WTC11 (cell line): ENCODE data around the gene GHITM.
A peak's percentile ranks its signal among the peaks of the same experiment; 100 is the strongest.

Experiments
- CREM ChIP-seq: sonication (generic); formaldehyde crosslinking; IDR thresholded peaks from 2 replicates; pipeline ENCODE4 v1.8.1; 2022; ENCODE audit warnings: mild to moderate bottlenecking, missing genetic modification reagents, moderate library complexity
- ELF4 ChIP-seq: sonication (generic); formaldehyde crosslinking; IDR thresholded peaks from 2 replicates; pipeline ENCODE4 v1.8.1; 2022; ENCODE audit warnings: low read depth, mild to moderate bottlenecking, moderate library complexity, missing genetic modification reagents
- FOXJ3 ChIP-seq: sonication (generic); formaldehyde crosslinking; IDR thresholded peaks from 2 replicates; pipeline ENCODE4 v1.9.0; 2021; ENCODE audit warnings: missing genetic modification reagents, mild to moderate bottlenecking, borderline replicate concordance
- FOXK1 ChIP-seq: sonication (generic); formaldehyde crosslinking; IDR thresholded peaks from 2 replicates; pipeline ENCODE4 v1.8.0; 2022; ENCODE audit warnings: mild to moderate bottlenecking, moderate library complexity, missing genetic modification reagents
- NR1H2 ChIP-seq: sonication (generic); formaldehyde crosslinking; IDR thresholded peaks from 2 replicates; pipeline ENCODE4 v1.9.0; 2021; ENCODE audit warnings: mild to moderate bottlenecking, moderate library complexity, missing genetic modification reagents
- NR3C1 ChIP-seq: sonication (generic); formaldehyde crosslinking; conservative IDR thresholded peaks from 2 replicates; pipeline ENCODE4 v1.8.1; 2023; ENCODE audit warnings: low read depth, mild to moderate bottlenecking, missing genetic modification reagents
- SP1 ChIP-seq: sonication (generic); formaldehyde crosslinking; conservative IDR thresholded peaks from 2 replicates; pipeline ENCODE4 v1.8.1; 2022; ENCODE audit warnings: missing genetic modification reagents
- TCF7 ChIP-seq: sonication (generic); formaldehyde crosslinking; IDR thresholded peaks from 2 replicates; pipeline ENCODE4 v1.8.0; 2022; ENCODE audit warnings: mild to moderate bottlenecking, low read depth, missing genetic modification reagents, moderate library complexity
- TF ChIP-seq, protein P1 (sequence below): sonication (generic); formaldehyde crosslinking; IDR thresholded peaks from 2 replicates; pipeline ENCODE4 v1.8.1; 2023; ENCODE audit warnings: mild to moderate bottlenecking, missing genetic modification reagents
- TF ChIP-seq, protein P2 (sequence below): fragments of 200-600 bp; IDR thresholded peaks from 2 replicates; pipeline ENCODE4 v1.8.0; 2022; ENCODE audit warnings: antibody characterized with exemption
- TF ChIP-seq, protein P3 (sequence below): sonication (generic); formaldehyde crosslinking; IDR thresholded peaks from 2 replicates; pipeline ENCODE4 v1.8.1; 2023; ENCODE audit warnings: mild to moderate bottlenecking, moderate library complexity, missing genetic modification reagents
- TF ChIP-seq, protein P4 (sequence below): sonication (generic); formaldehyde crosslinking; IDR thresholded peaks from 2 replicates; pipeline ENCODE4 v1.8.0; 2022; ENCODE audit warnings: mild to moderate bottlenecking, missing genetic modification reagents

DNA sequence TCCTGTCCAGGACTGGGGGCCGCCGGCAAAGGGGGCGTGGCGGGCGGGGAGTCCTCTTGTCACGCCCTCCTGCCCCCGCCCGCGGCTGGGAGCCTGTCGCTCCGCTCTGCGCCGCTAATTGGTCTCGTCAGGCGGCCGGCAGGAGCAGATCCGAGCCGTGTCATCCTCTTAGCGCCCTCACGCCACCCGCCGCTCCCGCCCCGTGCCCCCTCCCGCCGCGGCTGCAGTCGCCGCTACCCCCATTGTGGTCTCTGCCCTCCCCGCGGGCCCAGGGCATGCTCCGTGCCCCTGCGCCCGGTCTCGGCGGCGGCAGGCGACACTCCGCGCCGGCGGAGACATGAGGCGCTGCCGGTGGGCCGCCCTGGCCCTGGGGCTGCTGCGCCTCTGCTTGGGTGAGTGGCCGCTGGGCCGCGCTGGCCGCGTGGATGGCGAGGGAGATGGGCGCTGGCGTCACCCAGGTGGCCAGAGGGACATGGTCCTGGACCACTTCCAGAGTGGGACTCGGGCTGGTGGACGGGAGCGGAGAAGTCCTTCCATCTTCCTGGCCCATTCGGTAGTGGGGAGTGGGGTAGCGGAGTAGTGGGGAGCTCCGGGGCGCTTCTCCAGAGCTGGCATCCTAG, 55.2 kb downstream of the GHITM start, which contains the start of gene CDHR1:
- TF ChIP-seq TCF7 (CRISPR knock-in tag) (no peak), CREM (CRISPR knock-in tag) (no peak), FOXK1 (CRISPR knock-in tag) (no peak), NR1H2 (CRISPR knock-in tag) (no peak), NR3C1 (CRISPR knock-in tag) (no peak), ELF4 (CRISPR knock-in tag) (no peak), SP1 (CRISPR knock-in tag) (no peak), FOXJ3 (CRISPR knock-in tag) (no peak)
- TF ChIP-seq, protein P1, sequence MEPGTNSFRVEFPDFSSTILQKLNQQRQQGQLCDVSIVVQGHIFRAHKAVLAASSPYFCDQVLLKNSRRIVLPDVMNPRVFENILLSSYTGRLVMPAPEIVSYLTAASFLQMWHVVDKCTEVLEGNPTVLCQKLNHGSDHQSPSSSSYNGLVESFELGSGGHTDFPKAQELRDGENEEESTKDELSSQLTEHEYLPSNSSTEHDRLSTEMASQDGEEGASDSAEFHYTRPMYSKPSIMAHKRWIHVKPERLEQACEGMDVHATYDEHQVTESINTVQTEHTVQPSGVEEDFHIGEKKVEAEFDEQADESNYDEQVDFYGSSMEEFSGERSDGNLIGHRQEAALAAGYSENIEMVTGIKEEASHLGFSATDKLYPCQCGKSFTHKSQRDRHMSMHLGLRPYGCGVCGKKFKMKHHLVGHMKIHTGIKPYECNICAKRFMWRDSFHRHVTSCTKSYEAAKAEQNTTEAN (CRISPR knock-in tag): no peak
- TF ChIP-seq, protein P2, sequence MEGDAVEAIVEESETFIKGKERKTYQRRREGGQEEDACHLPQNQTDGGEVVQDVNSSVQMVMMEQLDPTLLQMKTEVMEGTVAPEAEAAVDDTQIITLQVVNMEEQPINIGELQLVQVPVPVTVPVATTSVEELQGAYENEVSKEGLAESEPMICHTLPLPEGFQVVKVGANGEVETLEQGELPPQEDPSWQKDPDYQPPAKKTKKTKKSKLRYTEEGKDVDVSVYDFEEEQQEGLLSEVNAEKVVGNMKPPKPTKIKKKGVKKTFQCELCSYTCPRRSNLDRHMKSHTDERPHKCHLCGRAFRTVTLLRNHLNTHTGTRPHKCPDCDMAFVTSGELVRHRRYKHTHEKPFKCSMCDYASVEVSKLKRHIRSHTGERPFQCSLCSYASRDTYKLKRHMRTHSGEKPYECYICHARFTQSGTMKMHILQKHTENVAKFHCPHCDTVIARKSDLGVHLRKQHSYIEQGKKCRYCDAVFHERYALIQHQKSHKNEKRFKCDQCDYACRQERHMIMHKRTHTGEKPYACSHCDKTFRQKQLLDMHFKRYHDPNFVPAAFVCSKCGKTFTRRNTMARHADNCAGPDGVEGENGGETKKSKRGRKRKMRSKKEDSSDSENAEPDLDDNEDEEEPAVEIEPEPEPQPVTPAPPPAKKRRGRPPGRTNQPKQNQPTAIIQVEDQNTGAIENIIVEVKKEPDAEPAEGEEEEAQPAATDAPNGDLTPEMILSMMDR: no peak
- TF ChIP-seq, protein P3, sequence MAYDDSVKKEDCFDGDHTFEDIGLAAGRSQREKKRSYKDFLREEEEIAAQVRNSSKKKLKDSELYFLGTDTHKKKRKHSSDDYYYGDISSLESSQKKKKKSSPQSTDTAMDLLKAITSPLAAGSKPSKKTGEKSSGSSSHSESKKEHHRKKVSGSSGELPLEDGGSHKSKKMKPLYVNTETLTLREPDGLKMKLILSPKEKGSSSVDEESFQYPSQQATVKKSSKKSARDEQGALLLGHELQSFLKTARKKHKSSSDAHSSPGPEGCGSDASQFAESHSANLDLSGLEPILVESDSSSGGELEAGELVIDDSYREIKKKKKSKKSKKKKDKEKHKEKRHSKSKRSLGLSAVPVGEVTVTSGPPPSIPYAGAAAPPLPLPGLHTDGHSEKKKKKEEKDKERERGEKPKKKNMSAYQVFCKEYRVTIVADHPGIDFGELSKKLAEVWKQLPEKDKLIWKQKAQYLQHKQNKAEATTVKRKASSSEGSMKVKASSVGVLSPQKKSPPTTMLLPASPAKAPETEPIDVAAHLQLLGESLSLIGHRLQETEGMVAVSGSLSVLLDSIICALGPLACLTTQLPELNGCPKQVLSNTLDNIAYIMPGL (CRISPR knock-in tag): peak; percentile 60; the same call in 1 of the 2 replicates
- TF ChIP-seq, protein P4, sequence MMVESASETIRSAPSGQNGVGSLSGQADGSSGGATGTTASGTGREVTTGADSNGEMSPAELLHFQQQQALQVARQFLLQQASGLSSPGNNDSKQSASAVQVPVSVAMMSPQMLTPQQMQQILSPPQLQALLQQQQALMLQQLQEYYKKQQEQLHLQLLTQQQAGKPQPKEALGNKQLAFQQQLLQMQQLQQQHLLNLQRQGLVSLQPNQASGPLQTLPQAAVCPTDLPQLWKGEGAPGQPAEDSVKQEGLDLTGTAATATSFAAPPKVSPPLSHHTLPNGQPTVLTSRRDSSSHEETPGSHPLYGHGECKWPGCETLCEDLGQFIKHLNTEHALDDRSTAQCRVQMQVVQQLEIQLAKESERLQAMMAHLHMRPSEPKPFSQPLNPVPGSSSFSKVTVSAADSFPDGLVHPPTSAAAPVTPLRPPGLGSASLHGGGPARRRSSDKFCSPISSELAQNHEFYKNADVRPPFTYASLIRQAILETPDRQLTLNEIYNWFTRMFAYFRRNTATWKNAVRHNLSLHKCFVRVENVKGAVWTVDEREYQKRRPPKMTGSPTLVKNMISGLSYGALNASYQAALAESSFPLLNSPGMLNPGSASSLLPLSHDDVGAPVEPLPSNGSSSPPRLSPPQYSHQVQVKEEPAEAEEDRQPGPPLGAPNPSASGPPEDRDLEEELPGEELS (CRISPR knock-in tag): no peak
